Stimulated activated naive CD8-positive, alpha-beta T cell treated with anti-CD3 and anti-CD28 coated beads, Interleukin-15, Interleukin-2, amounts not matched to agents 100 U/mL and 50 U/mL, for 24 hours (primary cell): ENCODE data around the gene CDK5R1.
"Not testable (repeated sequence)": the region's sequence is repeated elsewhere in the genome, so short reads cannot be mapped to it uniquely, and the experiment has no call there.

Source experiments
- ATAC-seq: fragments of 150-1000 bp; cut with Tn5 transposase; one replicate; pipeline ENCODE4 v1.10.0; 2021
- DNase-seq: peaks from one replicate; pipeline ENCODE4 v3.0.0; 2021

CDK5R1 gene

DNA sequence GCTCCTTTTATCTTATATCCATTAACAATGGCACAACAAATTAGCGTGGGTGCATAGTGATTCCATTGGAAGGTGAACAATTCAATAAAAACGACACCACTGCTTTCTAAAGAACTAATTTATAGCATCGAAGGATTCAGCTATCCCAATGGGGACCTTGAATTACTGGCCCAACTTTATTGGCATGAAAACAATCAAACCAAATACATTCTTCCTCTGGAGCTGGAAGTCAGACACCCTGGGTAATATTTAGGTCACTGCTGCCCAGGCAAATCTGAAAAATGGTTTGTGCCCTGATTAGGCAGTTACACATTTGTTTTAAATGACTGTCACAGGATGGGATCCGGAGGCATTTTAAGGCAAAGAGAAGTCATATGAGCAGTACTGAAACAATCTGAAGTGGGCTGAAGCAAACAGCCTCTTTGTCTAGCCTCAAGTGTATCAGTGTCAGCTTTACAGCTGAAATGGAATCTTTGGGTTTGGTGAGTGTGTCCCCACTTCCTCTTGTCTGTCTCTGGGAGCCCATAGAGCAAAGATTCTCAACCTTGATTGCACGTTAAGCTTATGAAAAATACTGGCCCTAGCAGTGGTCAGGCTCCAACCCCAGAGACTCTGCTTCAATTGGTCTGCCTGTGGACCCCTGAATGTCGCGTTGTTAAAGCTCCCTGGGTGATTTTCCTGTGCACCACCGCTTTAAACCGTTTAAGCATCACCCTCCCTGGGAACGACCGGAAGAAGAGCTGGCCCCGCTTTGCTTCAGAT lies 30.3 kb downstream of the CDK5R1 start:
- DNase-seq, result no peak
- ATAC-seq, result peak; percentile 30

DNA sequence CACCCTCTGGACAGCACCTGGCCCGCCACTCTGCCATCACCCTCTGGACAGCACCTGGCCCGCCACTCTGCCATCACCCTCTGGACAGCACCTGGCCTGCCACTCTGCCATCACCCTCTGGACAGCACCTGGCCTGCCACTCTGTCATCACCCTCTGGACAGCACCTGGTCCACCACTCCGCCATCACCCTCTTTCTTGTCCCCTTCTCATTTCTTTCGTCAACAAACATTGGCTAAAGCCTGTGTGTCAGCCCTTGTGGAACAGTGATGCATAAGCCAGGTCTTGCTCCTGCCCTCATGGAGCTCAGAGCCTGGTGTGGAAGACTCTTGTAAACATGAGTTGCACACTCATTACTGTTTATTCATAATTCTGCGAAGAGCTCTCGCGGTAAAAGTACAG lies 31.2 kb downstream of the CDK5R1 start:
- DNase-seq (no peak), ATAC-seq (no peak)

DNA sequence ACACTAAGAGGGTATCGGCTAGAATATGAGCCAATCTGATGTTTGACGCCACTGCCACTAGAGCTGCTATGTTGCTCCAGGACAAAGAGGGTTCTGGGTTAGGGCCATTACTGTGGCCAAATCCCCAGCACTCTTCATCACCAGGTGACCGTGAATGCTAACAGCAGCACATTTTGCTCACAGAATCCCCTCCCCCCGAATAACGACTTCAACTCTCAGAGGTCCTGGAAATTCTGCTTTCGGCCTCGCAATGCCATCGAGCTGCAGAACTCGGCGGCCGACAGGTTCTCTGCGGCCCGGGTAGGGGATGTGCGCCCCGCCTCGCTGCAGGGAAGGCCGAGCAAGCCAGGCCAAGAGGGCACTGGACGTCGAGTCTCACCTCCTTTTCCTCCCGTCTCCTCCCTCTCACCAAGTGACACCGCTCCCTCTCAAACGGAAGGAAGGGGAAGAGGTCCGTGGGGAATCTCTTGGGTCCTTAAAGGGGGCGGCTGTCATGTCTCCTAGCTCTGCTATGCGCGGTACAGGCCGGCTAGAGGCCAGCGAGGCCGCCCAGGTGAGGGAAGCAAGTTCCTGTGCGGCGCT lies 31.9 kb downstream of the CDK5R1 start:
- no peak for ATAC-seq
- no peak for DNase-seq

DNA sequence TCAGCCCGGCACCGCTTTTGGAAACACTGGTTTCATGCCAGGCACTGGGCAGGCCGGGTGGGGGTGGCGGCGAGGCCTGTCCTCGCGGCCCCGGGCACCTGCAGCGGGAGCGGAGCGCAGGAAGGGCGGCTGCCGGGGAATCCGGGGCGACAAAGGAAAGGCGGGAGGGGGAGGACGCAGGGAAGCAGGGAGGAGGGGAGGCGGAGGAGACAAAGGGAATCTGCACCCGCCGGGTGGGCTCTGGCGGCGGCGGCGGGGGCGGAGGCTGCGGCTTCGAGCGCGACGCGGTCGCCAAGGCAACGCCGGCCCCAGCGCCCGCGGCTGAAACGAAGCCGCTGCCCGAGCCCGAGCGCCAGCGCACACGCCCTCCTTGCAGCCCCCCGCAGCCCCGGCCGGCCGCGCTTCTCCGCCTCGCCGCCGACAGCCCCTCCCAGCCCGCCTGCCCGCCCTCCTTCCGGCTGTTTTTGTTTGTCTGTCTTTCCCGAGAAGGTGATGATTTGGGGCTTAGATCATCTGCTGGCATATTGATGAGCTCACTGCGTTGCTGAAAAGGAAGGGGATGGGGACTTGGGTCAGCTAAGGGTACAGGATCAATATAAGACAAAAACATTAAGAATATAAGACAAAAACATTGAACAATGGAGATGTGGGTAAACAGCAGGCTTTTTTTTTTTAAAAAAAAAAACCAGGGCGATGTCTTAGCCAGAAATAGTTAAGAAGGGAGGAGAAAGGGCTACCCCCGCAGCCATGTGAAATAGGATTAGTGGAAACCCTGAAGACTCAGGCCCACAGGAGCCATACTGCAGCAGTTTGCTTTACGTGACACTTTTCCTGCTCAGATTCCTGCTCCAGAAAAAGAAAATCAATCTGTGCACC lies 32.7 kb downstream of the CDK5R1 start:
- peak; percentile 82 for DNase-seq
- peak; percentile 22 for ATAC-seq

DNA sequence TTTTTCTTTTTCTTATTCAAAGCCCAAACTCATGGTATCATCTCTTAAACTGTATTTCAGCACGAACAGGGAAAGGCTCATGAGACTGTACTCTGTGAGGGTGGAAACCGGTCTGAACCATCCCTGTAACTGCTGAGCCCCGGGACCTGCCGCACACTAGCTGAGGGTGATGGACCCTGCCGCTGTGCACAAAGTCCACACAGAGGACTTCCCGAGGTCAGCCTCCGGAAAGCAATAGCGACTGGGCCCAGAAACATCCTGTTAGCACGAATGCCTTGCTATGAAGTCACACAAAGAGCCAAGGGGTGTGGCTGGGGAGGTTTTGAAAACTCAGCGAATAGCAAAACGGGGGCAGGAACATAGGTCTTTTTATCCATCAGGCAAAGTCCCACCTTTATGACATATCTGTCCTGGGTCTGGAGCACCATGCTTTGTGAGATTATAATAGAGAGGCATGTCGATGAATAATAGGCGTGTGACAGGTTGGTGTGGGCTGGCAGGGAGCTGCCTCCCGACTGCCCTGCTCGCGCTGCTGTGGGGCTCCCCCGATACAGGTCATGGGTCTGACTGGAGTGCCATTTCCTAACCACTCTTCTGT lies 33.4 kb downstream of the CDK5R1 start:
- ATAC-seq (peak; percentile 70), DNase-seq (peak; percentile 76)

DNA sequence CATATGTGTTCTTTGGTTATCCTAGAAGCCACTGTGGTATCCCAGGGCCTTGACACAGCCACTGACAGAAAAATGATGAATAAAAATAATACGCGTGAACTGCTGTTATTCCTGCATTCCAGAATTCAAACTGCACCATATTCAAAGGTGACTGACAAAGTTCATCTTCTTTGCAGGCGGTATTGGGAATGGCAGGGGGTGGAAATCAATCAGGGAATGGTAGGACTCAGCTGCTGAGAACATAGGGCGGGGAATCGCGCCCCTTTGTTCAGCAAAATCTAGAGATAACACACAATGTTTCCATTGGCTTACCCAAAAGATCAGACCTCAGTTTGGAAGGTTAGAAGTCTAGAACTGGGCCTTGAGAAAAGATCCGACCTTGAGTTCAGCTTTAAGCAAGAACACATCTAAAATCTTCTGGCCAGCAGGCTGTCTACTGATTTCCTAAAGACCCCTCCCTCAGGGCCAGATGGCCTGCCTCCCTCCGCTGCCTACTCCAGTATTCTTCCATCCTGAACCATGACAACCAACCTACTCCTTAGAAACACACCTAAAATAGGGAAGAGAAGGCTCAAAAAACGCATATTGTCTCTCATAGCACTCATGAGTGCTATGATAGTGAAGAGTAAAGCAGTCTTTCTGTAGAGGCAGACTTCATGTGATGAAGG lies 34.1 kb downstream of the CDK5R1 start:
- no peak for ATAC-seq
- DNase-seq, result no peak

DNA sequence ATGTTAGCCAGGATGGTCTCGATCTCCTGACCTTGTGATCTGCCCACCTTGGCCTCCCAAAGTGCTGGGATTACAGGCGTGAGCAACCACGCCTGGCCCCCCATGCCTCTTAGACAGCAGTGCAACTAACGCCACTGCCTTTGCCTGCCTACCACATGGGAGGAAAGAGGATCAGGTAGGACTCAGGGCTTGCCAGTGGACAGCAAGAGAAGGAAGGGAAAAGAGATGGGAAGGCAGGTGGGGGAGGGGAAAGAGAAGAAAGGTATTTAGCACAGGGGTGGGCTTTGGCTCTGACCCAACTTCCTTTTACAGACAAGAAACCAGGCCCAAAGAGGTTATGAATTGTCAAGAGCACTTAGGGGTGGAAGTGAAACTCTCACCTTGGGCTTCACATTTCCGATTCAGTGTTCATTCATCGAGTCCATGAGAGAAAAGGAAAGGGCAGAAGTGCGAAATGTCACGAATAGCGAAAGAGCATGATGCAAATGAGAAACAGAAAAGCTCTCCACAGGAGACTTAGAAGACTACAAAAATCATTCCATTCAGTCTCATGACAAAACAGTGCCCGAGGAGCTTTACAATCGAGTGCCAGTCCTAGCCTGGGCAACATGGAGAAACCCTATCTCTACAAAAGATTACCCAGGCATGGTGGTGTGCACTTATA lies 36.4 kb downstream of the CDK5R1 start:
- DNase-seq (peak; percentile 65), ATAC-seq (peak; percentile 55)

DNA sequence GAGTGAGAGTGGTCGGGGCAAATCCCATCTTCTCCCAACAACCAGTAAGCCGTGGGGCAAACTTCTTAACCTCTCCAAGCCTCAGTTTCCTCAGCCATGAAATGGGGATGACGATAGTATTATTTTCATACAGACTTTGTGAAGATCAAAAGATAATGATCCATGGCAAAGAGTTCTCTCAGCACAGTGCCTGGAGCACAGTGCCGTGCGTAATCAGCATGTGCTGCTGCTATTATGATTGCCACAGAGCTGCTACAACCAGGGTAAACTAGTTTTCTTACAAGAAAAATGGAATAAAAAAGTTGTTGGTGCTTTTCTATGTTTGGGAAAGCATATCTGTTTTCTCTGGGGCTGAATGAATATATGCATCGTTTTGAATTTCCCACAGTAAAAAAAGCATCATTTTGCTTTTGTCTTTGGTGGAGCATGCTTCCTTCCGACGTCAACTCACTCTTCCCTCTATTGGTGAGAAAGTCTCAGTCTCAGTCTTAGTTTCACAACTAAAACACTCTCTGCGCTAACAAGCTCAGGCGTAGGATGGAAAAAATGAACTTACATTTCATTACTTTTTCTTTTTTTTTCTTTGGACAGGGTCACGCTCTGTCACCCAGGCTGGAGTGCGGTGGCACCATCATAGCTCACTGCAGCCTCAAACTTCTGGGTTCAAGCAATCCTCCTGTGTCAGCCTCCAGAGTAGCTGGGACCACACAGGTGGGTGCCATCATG lies 37.2 kb downstream of the CDK5R1 start:
- DNase-seq (no peak), ATAC-seq (peak; percentile 50)

DNA sequence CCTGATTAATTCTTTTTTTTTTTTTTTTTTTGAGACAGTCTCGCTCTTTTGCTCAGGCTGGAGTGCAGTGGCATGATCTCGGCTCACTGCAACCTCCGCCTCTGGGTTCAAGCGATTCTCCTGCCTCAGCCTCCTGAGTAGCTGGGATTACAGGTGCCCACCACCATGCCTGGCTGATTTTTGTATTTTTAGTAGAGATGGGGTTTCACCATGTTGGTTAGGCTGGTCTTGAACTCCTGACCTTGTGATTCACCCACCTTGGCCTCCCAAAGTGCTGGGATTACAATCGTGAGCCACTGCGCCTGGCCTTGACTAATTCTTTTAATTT lies 37.7 kb downstream of the CDK5R1 start:
- not testable (repeated sequence) for DNase-seq, ATAC-seq

DNA sequence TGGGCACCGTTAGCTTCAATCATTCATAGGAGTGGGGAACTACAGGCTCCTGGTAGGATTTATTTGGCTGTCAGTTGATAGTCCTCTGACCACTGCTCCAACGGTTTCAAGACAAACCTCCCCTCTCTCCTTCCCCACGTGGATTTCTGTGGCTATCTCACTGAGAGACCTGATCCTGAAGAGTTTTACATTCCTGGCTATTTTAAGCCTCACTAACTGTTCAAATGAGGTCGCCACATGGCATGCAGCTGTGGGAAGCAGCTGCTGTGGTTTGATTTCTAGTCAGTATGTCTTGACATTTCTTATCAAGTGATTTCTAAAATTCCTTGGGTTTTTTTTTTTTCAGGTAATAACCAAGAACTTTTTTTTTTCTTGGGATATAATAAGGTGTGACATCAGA lies 38.3 kb downstream of the CDK5R1 start:
- no peak for ATAC-seq
- no peak for DNase-seq

DNA sequence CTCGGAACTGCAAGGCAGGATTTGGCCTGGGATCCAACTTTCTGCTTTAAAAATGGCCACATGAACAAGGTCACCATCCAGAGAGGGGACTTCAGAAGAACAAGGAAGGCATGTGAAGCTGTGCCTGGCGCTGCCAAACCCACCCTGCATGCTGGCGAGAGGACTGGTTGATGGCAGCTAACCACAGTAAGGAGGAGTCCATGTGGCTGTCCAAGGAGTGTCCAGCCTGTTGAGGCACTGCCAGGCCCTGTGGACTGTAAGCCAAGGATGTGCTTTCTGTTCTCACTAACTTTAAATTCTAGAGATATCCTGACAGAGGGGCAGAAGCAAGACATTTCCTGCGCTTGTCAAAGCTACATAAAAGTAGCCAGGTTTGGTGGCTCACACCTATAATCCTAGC lies 40.4 kb downstream of the CDK5R1 start:
- no peak for ATAC-seq
- no peak for DNase-seq

DNA sequence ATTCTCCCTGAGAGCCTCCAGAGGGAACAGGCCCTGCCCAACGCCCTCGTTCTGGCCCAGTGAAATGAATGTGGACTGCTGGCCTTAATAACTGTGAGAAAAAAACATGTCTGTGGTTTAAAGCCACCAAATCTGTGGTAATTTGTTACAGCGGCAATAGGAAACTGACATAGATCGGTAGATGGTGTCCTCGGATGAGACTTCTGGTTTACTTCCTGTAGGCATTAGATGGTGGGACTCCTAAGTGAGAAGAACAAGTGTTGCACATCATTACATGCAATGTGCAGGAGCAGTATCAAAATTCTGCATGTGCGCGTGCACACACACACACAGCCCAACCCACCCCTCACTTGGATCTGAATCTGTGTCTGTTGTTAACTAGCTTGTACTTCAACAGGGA lies 42.0 kb downstream of the CDK5R1 start:
- ATAC-seq, result no peak

DNA sequence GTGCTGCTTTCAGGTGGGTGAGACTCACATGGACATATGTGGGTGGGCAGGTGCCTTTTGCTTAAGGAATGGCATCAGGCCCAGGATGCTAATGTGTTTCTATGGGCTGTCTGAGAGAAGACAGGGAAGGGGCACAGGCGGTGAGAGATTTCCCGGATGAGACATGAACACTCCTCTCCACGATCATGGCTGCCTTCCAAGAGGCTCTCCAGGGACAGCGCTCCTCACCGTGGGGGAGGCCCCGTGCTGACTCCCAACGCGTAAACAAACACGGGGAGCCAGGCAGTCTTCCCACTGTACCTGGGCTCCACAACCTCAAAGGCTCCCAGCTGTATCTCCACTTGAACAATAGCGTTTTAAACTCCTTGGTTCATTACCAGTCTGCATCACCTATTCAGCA lies 42.8 kb downstream of the CDK5R1 start:
- DNase-seq (no peak), ATAC-seq (no peak)

More for the DNA sequence above, 42.0 kb downstream of the CDK5R1 start:
- DNase-seq, result no peak

DNA sequence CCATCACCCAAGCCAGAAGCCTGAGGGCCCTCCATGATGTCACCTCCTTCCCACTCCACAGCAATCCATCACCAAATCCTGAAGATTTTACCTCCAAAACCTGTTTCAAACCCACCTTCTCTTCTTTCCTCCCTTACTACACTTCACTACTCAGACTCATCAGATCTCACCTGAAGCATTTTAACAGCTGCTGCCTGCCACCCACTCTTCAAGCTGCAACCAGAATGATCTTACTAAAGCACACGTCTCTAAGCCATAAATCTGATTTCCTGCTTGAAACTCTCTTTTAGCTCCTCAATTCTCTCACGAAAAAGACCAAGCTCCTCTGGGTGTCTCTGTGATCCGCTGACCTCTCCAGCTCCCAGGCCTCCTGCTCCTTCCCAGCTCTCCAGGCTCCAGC lies 46.5 kb downstream of the CDK5R1 start:
- DNase-seq, result no peak
- ATAC-seq, result no peak

DNA sequence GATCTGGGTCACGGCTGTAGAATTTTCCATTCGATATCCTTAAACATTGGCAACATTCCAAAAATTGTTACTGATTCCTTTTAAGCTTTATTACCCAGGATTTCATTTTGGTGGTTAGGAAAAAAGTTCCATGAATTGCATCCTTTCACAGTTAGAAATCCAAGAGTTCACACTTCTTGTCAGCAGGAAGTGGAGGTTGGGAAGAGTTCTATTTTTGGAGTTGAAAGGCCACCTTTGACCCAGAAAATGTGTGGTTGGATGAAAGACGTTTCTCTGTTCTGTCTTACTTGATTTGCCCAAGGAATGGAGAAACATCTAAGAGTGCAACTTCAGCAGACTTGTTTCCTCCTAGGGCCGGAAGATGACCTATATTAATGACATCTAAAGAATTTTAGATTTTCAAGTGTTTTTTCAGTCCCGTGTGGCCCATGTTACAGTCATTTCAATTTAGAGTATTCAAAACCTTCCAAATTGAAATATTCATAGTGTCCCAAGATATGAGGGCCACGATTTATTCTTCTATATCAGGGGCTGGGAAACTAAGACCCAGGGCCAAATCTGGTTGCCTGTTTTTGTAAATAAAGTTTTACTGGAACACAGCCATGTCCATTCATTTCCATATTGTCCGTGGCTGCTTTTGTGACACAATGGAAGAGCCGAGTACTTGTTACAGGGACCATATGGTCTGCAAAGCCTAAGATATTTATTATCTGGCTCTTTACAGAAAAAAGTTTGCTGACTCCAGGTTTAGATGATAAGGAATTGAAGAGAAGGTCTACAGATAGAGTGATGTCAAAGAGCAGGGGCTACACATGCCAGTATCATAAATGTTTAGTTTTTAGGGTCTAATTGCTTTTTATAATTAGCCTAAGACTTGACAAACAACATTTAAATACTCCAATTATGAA lies 50.2 kb downstream of the CDK5R1 start:
- DNase-seq (no peak), ATAC-seq (no peak)
